Kidney capillary endothelial cell (primary cell): ENCODE results near the gene PGM3.

Experiments
- DNase-seq: peaks from one replicate; pipeline ENCODE4 v3.0.0-alpha.2; 2018; ENCODE audit warnings: low spot score

PGM3 gene

GRCh38 chr6:83117802-83118201 lies 75.3 kb downstream of the PGM3 start:
- DNase-seq = no peak
